Measurements from ENCODE around the gene DENND4A. TPM values are rescaled to one million over a fixed set of nuclear protein-coding genes. Genes with fewer than 3 reads are reported as not detected.

Gene DENND4A
- total RNA-seq, 1 experiment from 2014 or later = 6.2 TPM

GRCh38 chr15:65675551-65675950, 116.5 kb downstream of the DENND4A start:
- intact Hi-C loops (cut with micrococcal nuclease) = no loop called here
- TF ChIP-seq EZH2phosphoT487 (IDR thresholded peaks at IDR 0.05; ENCODE audit: borderline replicate concordance, low read length) (no peak), EZH2 (IDR thresholded peaks at IDR 0.05; ENCODE audit: low read length, unreplicated experiment) (no peak), CTCF (conservative IDR thresholded peaks at IDR 0.05; ENCODE audit: low read depth, low read length) (no peak)
- no peaks in the 10 kb centered on the region for H3F3A ChIP-seq (ENCODE audit: low read length, unreplicated experiment)
- ATAC-seq (no peak), DNase-seq (no peak)
- POLR2A ChIA-PET (ENCODE audit: unreplicated experiment) = no interaction called here
- no peaks in the 10 kb centered on the region for H3K36me3 ChIP-seq (ENCODE audit: low read depth, low read length)
- H3K79me2 ChIP-seq (ENCODE audit: low read length) = no peaks in the 10 kb centered on the region
- no peaks in the 10 kb centered on the region for H3K27me3 ChIP-seq (ENCODE audit: low read length)
- H4K20me1 ChIP-seq (ENCODE audit: low read length) = no peaks in the 10 kb centered on the region
- no peak overlapping the region for H2AFZ ChIP-seq (ENCODE audit: low read length)
- no TSS peak for BruUV-seq (replicated peaks)
- no peak overlapping the region for H3K4me2 ChIP-seq (ENCODE audit: low read length)
- no peak overlapping the region for H3K27ac ChIP-seq (ENCODE audit: low read length)
- no peak overlapping the region for H3K9ac ChIP-seq (ENCODE audit: low read length)
- H3K4me1 ChIP-seq (ENCODE audit: insufficient read depth, low read length) = no peaks in the 10 kb centered on the region
- CTCF ChIA-PET = no interaction called here
- no peaks in the 10 kb centered on the region for H3K9me3 ChIP-seq (ENCODE audit: low read length)
- no peak overlapping the region for H3K4me3 ChIP-seq (ENCODE audit: low read length)
- no peaks in the 10 kb centered on the region for H3K9me2 ChIP-seq (replicated peaks; ENCODE audit: low read length)

- no TSS peak for BruUV-seq (replicated peaks)
- peak; percentile 64 for ATAC-seq
- DNase-seq = peak; percentile 46
- Histone ChIP-seq H3K9me2 (replicated peaks; ENCODE audit: low read length) (no peaks in the 10 kb centered on the region), H3K9me3 (ENCODE audit: low read length) (no peaks in the 10 kb centered on the region), H3K4me1 (ENCODE audit: insufficient read depth, low read length) (no peaks in the 10 kb centered on the region), H3K36me3 (ENCODE audit: low read depth, low read length) (no peaks in the 10 kb centered on the region), H3F3A (ENCODE audit: low read length, unreplicated experiment) (no peaks in the 10 kb centered on the region), H3K27ac (ENCODE audit: low read length) (no peak overlapping the region), H3K79me2 (ENCODE audit: low read length) (no peaks in the 10 kb centered on the region), H2AFZ (ENCODE audit: low read length) (0 out of 2 replicates have a peak overlapping the region, but pooled peaks have one; percentile 9), H3K9ac (ENCODE audit: low read length) (no peak overlapping the region), H4K20me1 (ENCODE audit: low read length) (no peaks in the 10 kb centered on the region), H3K4me2 (ENCODE audit: low read length) (no peak overlapping the region), H3K27me3 (ENCODE audit: low read length) (no peaks in the 10 kb centered on the region), H3K4me3 (ENCODE audit: low read length) (no peak overlapping the region)
- ChIA-PET POLR2A (ENCODE audit: unreplicated experiment) (no interaction called here), CTCF (no interaction called here)
- intact Hi-C loops (cut with micrococcal nuclease) = no loop called here
- TF ChIP-seq CTCF (conservative IDR thresholded peaks at IDR 0.05; ENCODE audit: low read depth, low read length) (no peak), EZH2phosphoT487 (IDR thresholded peaks at IDR 0.05; ENCODE audit: borderline replicate concordance, low read length) (no peak), EZH2 (IDR thresholded peaks at IDR 0.05; ENCODE audit: low read length, unreplicated experiment) (no peak)
Observed at GRCh38 chr15:65666257-65666656, 125.8 kb downstream of the DENND4A start.

GRCh38 chr15:65663521-65663920, 128.6 kb downstream of the DENND4A start:
- intact Hi-C loops (cut with micrococcal nuclease) = no loop called here
- DNase-seq = no peak
- Histone ChIP-seq H2AFZ (ENCODE audit: low read length) (no peak overlapping the region), H3K79me2 (ENCODE audit: low read length) (no peaks in the 10 kb centered on the region), H3K27ac (ENCODE audit: low read length) (no peak overlapping the region), H3K4me3 (ENCODE audit: low read length) (no peak overlapping the region), H3K4me1 (ENCODE audit: insufficient read depth, low read length) (peaks cover 17% of the 10 kb centered on the region), H3K36me3 (ENCODE audit: low read depth, low read length) (no peaks in the 10 kb centered on the region), H3K9me3 (ENCODE audit: low read length) (no peaks in the 10 kb centered on the region), H4K20me1 (ENCODE audit: low read length) (no peaks in the 10 kb centered on the region), H3F3A (ENCODE audit: low read length, unreplicated experiment) (peaks cover 9% of the 10 kb centered on the region), H3K9ac (ENCODE audit: low read length) (no peak overlapping the region), H3K4me2 (ENCODE audit: low read length) (no peak overlapping the region), H3K9me2 (replicated peaks; ENCODE audit: low read length) (no peaks in the 10 kb centered on the region), H3K27me3 (ENCODE audit: low read length) (no peaks in the 10 kb centered on the region)
- TF ChIP-seq EZH2phosphoT487 (IDR thresholded peaks at IDR 0.05; ENCODE audit: borderline replicate concordance, low read length) (no peak), EZH2 (IDR thresholded peaks at IDR 0.05; ENCODE audit: low read length, unreplicated experiment) (no peak), CTCF (conservative IDR thresholded peaks at IDR 0.05; ENCODE audit: low read depth, low read length) (no peak)
- ATAC-seq = no peak
- BruUV-seq (replicated peaks) = no TSS peak
- ChIA-PET POLR2A (ENCODE audit: unreplicated experiment) (no interaction called here), CTCF (no interaction called here)
